KMS-11 (cell line): ENCODE measurements around the gene ADAMTS2.

Source experiments
- H2AFZ ChIP-seq: fragments of 200-600 bp; sonication (generic); 2 replicates; pipeline ENCODE4 v1.6.1; 2016; ENCODE audit warnings: antibody characterized with exemption, mixed run types, low read depth
- H3K27ac ChIP-seq: fragments of 200-600 bp; sonication (generic); 2 replicates; pipeline ENCODE4 v1.6.1; 2016; ENCODE audit warnings: mild to moderate bottlenecking, mixed run types
- H3K27me3 ChIP-seq: fragments of 200-600 bp; sonication (generic); 2 replicates; pipeline ENCODE4 v1.6.1; 2017; ENCODE audit warnings: mild to moderate bottlenecking, low read depth, mixed run types, moderate library complexity; ENCODE audit not compliant: insufficient read depth
- H3K36me3 ChIP-seq: fragments of 200-600 bp; sonication (generic); 2 replicates; pipeline ENCODE4 v1.6.1; 2017; ENCODE audit warnings: mild to moderate bottlenecking, mixed run types; ENCODE audit not compliant: insufficient read depth
- H3K4me1 ChIP-seq: fragments of 200-600 bp; sonication (generic); 2 replicates; pipeline ENCODE4 v1.6.1; 2016; ENCODE audit warnings: mild to moderate bottlenecking, low read depth, mixed run types; ENCODE audit not compliant: poor library complexity, severe bottlenecking
- H3K4me2 ChIP-seq: fragments of 200-600 bp; sonication (generic); 2 replicates; pipeline ENCODE4 v1.7.0; 2016; ENCODE audit warnings: mild to moderate bottlenecking, mixed run types
- H3K4me3 ChIP-seq: fragments of 200-600 bp; sonication (generic); IDR thresholded peaks from 2 replicates; pipeline ENCODE4 v1.6.1; 2017; ENCODE audit warnings: low read depth, low read length, mixed read lengths; ENCODE audit not compliant: insufficient read depth
- H3K79me2 ChIP-seq: fragments of 200-600 bp; sonication (generic); 2 replicates; pipeline ENCODE4 v1.6.1; 2016; ENCODE audit warnings: low read depth, mixed run types; ENCODE audit not compliant: insufficient read depth
- H3K9ac ChIP-seq: fragments of 200-600 bp; sonication (generic); 2 replicates; pipeline ENCODE4 v1.6.1; 2016; ENCODE audit warnings: mild to moderate bottlenecking, mixed run types
- H4K20me1 ChIP-seq: fragments of 200-600 bp; sonication (generic); 2 replicates; pipeline ENCODE4 v1.6.1; 2016; ENCODE audit warnings: mild to moderate bottlenecking, mixed run types; ENCODE audit not compliant: insufficient read depth
- CTCF ChIP-seq: fragments of 200-600 bp; sonication (generic); conservative IDR thresholded peaks from 2 replicates; pipeline ENCODE4 v1.6.1; 2017; ENCODE audit warnings: low read depth, mild to moderate bottlenecking, antibody characterized with exemption, low read length, moderate library complexity, mixed read lengths

The ADAMTS2 gene

DNA sequence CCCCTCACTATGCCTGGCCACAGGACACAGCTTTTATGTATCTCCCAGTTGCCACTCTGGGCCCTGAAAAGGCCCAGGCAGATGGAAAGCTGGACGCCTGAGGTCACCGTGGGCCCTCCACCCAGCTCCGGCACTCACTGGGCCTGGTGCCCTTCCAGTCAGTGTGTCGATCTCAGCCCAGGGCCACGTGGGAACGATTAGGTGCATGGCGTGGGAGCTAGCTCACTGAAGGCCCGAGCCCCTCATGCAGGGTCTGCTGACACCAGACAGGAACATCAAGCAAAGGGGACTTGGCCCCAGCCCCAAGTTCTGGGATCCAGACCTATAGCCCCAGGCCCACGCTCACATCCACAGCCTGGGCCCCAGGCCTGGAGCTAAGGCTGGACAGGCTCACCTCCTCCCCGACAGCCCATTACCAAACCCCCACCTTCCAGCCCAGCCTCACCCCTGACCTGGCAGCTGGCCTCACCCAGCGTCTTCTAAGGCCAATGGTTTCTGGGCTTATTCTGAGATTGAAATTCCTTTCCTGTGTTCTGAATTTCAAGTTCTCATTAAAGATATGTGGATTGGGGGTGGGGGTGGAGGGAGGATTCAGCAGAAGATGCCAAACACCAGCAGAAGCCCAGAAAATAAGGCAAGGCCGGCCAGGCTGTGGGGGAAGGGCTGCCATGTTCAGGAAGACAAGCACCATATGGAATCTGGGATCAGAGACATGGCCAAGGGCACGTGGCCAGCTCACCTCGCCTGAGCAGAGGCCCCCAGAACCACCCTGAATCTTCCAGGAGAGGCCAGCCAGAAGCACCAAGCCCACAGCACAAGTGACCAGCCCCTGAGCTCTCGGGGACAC is 74.5 kb downstream of the ADAMTS2 start:
- Histone ChIP-seq H2AFZ (no peak overlapping the region), H3K4me2 (no peak overlapping the region), H3K4me3 (no peak overlapping the region), H3K27ac (no peak overlapping the region), H3K4me1 (no peaks in the 10 kb centered on the region), H4K20me1 (no peaks in the 10 kb centered on the region), H3K36me3 (no peaks in the 10 kb centered on the region), H3K79me2 (no peaks in the 10 kb centered on the region), H3K27me3 (no peaks in the 10 kb centered on the region), H3K9ac (no peak overlapping the region)
- TF ChIP-seq CTCF: no peak

DNA sequence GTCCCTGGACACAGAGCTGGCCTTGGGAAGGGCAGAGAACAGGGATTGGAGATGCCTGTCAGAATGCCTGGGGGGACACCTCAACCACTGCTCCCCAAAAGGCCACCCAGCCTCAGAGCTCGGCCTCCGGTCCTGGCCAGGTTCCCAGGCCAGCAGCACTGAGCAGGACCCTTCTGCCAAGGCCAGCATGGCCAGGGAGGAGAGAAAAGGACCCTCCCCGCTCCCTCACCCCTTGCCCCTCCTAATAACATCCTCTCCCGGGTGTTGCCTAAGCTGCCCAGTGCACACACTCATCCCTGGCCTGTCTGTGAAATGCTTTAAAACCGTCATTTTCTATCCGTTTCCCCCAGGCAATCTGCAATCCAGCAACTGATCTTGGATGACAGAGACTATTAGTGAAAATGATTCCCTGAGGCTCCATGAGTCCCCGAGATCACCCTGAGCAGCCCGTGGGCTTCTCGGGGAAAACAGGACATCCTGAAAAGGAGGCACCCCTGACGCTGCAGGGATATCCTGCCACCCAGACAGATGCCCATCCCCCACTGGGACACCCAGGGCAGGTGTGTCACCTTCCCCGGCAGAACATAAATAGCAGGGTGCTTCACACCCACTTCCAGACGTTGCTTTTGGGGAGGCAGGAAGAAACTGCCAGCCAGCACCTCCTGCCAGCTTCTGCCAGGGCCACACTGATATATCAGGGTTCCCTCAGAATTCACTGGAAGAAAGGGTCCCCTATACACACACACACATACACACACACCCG is 75.3 kb downstream of the ADAMTS2 start:
- TF ChIP-seq CTCF: no peak
- Histone ChIP-seq H3K79me2 (no peaks in the 10 kb centered on the region), H4K20me1 (no peaks in the 10 kb centered on the region), H3K9ac (no peak overlapping the region), H3K36me3 (no peaks in the 10 kb centered on the region), H3K4me3 (no peak overlapping the region), H2AFZ (no peak overlapping the region), H3K27me3 (no peaks in the 10 kb centered on the region), H3K4me2 (no peak overlapping the region), H3K27ac (no peak overlapping the region), H3K4me1 (no peaks in the 10 kb centered on the region)

DNA sequence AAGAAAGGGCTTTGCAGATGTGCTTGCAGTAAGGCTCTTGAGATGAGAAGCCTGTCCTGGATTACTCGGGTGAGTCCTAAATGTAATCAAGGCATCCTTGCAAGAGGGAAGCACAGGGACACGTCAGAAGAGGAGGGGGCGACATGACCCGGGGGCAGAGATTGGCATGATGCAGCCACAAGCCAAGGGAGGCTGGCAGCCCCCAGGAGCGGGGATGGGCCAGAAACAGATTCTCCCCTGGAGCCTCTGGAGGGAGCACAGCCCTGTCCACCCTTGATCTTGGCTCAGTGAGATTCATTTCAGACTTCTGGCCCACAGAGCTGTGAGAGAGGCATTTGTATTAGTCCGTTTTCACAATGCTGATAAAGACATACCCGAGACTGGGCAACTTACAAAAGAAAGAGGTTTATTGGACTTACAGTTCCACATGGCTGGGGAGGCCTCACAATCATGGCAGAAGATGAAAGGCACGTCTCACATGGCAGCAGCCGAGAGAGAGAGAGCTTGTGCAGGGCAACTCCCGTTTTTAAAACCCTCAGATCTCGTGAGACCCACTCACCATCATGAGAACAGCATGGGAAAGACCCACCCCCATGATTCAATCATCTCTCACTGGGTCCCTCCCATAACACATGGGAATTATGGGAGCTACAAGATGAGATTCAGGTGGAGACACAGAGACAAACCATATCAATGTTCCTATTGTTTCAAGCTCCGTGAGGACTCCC is 76.1 kb downstream of the ADAMTS2 start:
- Histone ChIP-seq H3K36me3 (no peaks in the 10 kb centered on the region), H3K27ac (no peak overlapping the region), H3K4me1 (no peaks in the 10 kb centered on the region), H3K4me2 (no peak overlapping the region), H3K4me3 (no peak overlapping the region), H3K27me3 (no peaks in the 10 kb centered on the region), H3K9ac (no peak overlapping the region), H3K79me2 (no peaks in the 10 kb centered on the region), H2AFZ (no peak overlapping the region), H4K20me1 (no peaks in the 10 kb centered on the region)
- no peak for TF ChIP-seq CTCF

DNA sequence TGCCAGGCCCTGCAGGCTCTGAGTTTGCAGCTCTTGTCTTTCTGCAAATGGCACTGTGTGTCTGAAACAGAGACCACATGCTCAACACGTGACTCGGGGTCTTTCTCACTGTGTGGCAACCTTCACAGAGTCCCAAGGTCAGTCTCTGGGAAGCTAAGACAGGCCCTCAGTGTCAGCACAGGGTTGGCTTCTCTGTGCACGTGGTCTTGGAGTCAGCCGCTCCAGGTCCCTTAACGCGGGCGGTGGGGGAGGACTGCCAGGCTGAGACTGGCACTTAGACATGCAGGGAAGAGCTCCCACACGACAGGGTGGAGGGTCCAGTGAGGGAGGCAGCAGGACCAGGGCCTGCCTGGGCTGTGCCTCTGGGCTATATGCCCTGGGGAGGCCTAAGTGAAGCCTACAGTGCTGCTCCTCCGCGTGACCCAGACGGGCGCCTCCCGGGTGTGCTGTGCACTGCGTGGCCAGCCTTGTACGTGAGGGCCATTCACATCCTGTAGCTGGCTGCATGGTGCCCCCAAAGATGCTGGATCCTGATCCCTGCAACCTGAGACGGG is 76.8 kb downstream of the ADAMTS2 start:
- H3K4me2 ChIP-seq: no peak overlapping the region
- H3K79me2 ChIP-seq: no peaks in the 10 kb centered on the region
- H4K20me1 ChIP-seq: no peaks in the 10 kb centered on the region
- no peak overlapping the region for H3K4me3 ChIP-seq
- H3K27ac ChIP-seq: no peak overlapping the region
- no peaks in the 10 kb centered on the region for H3K36me3 ChIP-seq
- H2AFZ ChIP-seq: no peak overlapping the region
- no peak for TF ChIP-seq CTCF
- no peaks in the 10 kb centered on the region for H3K27me3 ChIP-seq
- H3K4me1 ChIP-seq: no peaks in the 10 kb centered on the region
- no peak overlapping the region for H3K9ac ChIP-seq
